GM18508 (cell line): ENCODE measurements around the gene MAPKAPK3.

Experiments
- ATAC-seq: cut with Tn5 transposase; IDR thresholded peaks from one replicate; pipeline ENCODE4 v1.9.1; 2021; ENCODE audit warnings: moderate number of reproducible peaks; ENCODE audit not compliant: insufficient read depth, unreplicated experiment

MAPKAPK3 gene

GRCh38 chr3:50617096-50617791 lies at the start of gene MAPKAPK3:
Gene MAPKAPK3 (plus strand): TSS chr3:50617151. CDS start chr3:50617566, 415 bp downstream.
- ATAC-seq = no peak

GRCh38 chr3:50567386-50568167 lies 49.4 kb upstream of the MAPKAPK3 start, which contains the start of gene C3orf18:
Gene C3orf18 (minus strand): TSS chr3:50567747. CDS start chr3:50565699, 2,048 bp downstream.
- ATAC-seq = peak; percentile 63

GRCh38 chr3:50568947-50569749 lies 47.8 kb upstream of the MAPKAPK3 start, which contains the start of gene HEMK1:
Gene HEMK1 (plus strand): TSS chr3:50569522. CDS start chr3:50571105, 1,583 bp downstream.
- peak; percentile 41 for ATAC-seq

GRCh38 chr3:50570508-50571279 lies 46.3 kb upstream of the MAPKAPK3 start:
- no peak for ATAC-seq

- no peak for ATAC-seq
Measured at GRCh38 chr3:50571486-50571885, 45.5 kb upstream of the MAPKAPK3 start.

- ATAC-seq = no peak
Measured at GRCh38 chr3:50572158-50572557, 44.8 kb upstream of the MAPKAPK3 start.

- ATAC-seq = no peak
Measured at GRCh38 chr3:50572801-50573371, 44.1 kb upstream of the MAPKAPK3 start.

GRCh38 chr3:50573566-50574443 lies 43.1 kb upstream of the MAPKAPK3 start:
- ATAC-seq = no peak

- ATAC-seq = no peak
Measured at GRCh38 chr3:50574444-50574831, 42.5 kb upstream of the MAPKAPK3 start.

- ATAC-seq = no peak
Measured at GRCh38 chr3:50575372-50575771, 41.6 kb upstream of the MAPKAPK3 start.

GRCh38 chr3:50577348-50577747 lies 39.6 kb upstream of the MAPKAPK3 start:
- ATAC-seq = no peak

- ATAC-seq = no peak
Measured at GRCh38 chr3:50580683-50581458, 36.1 kb upstream of the MAPKAPK3 start.

GRCh38 chr3:50581459-50581842 lies 35.5 kb upstream of the MAPKAPK3 start:
- no peak for ATAC-seq

GRCh38 chr3:50582083-50582482 lies 34.9 kb upstream of the MAPKAPK3 start:
- no peak for ATAC-seq

GRCh38 chr3:50583897-50584296 lies 33.1 kb upstream of the MAPKAPK3 start:
- ATAC-seq = no peak

- ATAC-seq = no peak
Measured at GRCh38 chr3:50584391-50584790, 32.6 kb upstream of the MAPKAPK3 start.

- no peak for ATAC-seq
Measured at GRCh38 chr3:50585919-50586762, 30.8 kb upstream of the MAPKAPK3 start.
